Measurements from ENCODE around the gene SLC8B1.
A peak's percentile ranks its signal among the peaks of the same experiment; 100 is the strongest.

SLC8B1 gene

GRCh38 chr12:113318900-113319628 is 15.8 kb downstream of the SLC8B1 start:
- no peak for DNase-seq (ENCODE audit: low read depth)

GRCh38 chr12:113318046-113318656 is 16.8 kb downstream of the SLC8B1 start:
- DNase-seq (ENCODE audit: low read depth) = no peak

GRCh38 chr12:113317122-113317521 is 17.8 kb downstream of the SLC8B1 start:
- no peak for DNase-seq (ENCODE audit: low read depth)

GRCh38 chr12:113316155-113316554 is 18.8 kb downstream of the SLC8B1 start:
- DNase-seq (ENCODE audit: low read depth) = no peak

- no peak for DNase-seq (ENCODE audit: low read depth)
Measured at GRCh38 chr12:113315358-113315757, 19.6 kb downstream of the SLC8B1 start.

- no peak for DNase-seq (ENCODE audit: low read depth)
Measured at GRCh38 chr12:113314121-113314529, 20.8 kb downstream of the SLC8B1 start.

- no peak for DNase-seq (ENCODE audit: low read depth)
Measured at GRCh38 chr12:113310489-113310888, 24.4 kb downstream of the SLC8B1 start.

GRCh38 chr12:113306382-113306781 is 28.5 kb downstream of the SLC8B1 start:
- DNase-seq (ENCODE audit: low read depth) = no peak

GRCh38 chr12:113305281-113305856 is 29.5 kb downstream of the SLC8B1 start:
- no peak for DNase-seq (ENCODE audit: low read depth)

GRCh38 chr12:113302886-113303640 is 31.8 kb downstream of the SLC8B1 start:
- peak; percentile 42 for DNase-seq (ENCODE audit: low read depth)

GRCh38 chr12:113302466-113302865 is 32.4 kb downstream of the SLC8B1 start:
- DNase-seq (ENCODE audit: low read depth) = no peak

- no peak for DNase-seq (ENCODE audit: low read depth)
Measured at GRCh38 chr12:113301811-113302210, 33.1 kb downstream of the SLC8B1 start.

GRCh38 chr12:113299619-113300237 is 35.2 kb downstream of the SLC8B1 start:
- no peak for DNase-seq (ENCODE audit: low read depth)

- no peak for DNase-seq (ENCODE audit: low read depth)
Measured at GRCh38 chr12:113298861-113299545, 35.9 kb downstream of the SLC8B1 start.

GRCh38 chr12:113298472-113298817 is 36.5 kb downstream of the SLC8B1 start:
- no peak for DNase-seq (ENCODE audit: low read depth)

- DNase-seq (ENCODE audit: low read depth) = no peak
Measured at GRCh38 chr12:113297621-113298471, 37.1 kb downstream of the SLC8B1 start.

- DNase-seq (ENCODE audit: low read depth) = no peak
Measured at GRCh38 chr12:113297214-113297587, 37.7 kb downstream of the SLC8B1 start.

- no peak for DNase-seq (ENCODE audit: low read depth)
Measured at GRCh38 chr12:113296557-113297213, 38.2 kb downstream of the SLC8B1 start.

- DNase-seq (ENCODE audit: low read depth) = no peak
Measured at GRCh38 chr12:113295886-113296556, 38.9 kb downstream of the SLC8B1 start.

- no peak for DNase-seq (ENCODE audit: low read depth)
Measured at GRCh38 chr12:113293100-113293499, 41.8 kb downstream of the SLC8B1 start.
